Heart left ventricle (tissue), 13 donors: ENCODE data around the gene KRT15.

ENCODE experiments used
- POLR2A ChIP-seq, 2 donors: fragments of 450-650 bp; IDR thresholded peaks; one replicate each; pipeline ENCODE4 v1.6.1; 2017; ENCODE audit warnings: antibody characterized with exemption in 2 of 2, mild to moderate bottlenecking in 2 of 2, moderate library complexity in 2 of 2
- TF ChIP-seq, protein P1 (sequence below), 12 donors: fragments of 200-600 bp; sonication (generic) in 4 of 12; IDR thresholded peaks; one replicate each; pipeline versions ENCODE4 v1.5.0 to v1.8.0; 2018 to 2022; ENCODE audit warnings: antibody characterized with exemption in 12 of 12, mild to moderate bottlenecking in 5 of 12
- donor health status: ischemic (EF 13 %, LVEDD 7.1; RV severe dilation, severe dysfunction).
- donor health status: DM: no; HTN: yes; CAD: no.
- donor health status: DM: no; HTN: no; CAD: no.
- donor health status: ischemic (EF 25% LVEDD 6.9; RV normal size, moderate dysfunction).
- donor health status: ischemic (EF 25% LVEDD 5.7; RV mildly dilated, moderate dysfunction).
- donor health status: ischemic (EF 35%, LVEDD 5.7; RV mildly dilated, moderate dysfunction).
- donor health status: nonischemic (EF 11% LVEDD 7.7; RV severe dilation, severe dysfunction).
- donor health status: DM: yes; HTN: yes; CAD: no.
- donor health status: PGD.
- donor health status: ischemic (EF 29% LVEDD 5.4; RV normal size, mild dysfunction).
- donor health status: nonischemic (EF 23%, LVEDD 6.1; RV moderate dilation, normal function).

GRCh38 chr17:41463746-41464145, 54.9 kb downstream of the KRT15 start:
- TF ChIP-seq POLR2A (IDR thresholded peaks at IDR 0.05) = no peak
- TF ChIP-seq, protein P1, sequence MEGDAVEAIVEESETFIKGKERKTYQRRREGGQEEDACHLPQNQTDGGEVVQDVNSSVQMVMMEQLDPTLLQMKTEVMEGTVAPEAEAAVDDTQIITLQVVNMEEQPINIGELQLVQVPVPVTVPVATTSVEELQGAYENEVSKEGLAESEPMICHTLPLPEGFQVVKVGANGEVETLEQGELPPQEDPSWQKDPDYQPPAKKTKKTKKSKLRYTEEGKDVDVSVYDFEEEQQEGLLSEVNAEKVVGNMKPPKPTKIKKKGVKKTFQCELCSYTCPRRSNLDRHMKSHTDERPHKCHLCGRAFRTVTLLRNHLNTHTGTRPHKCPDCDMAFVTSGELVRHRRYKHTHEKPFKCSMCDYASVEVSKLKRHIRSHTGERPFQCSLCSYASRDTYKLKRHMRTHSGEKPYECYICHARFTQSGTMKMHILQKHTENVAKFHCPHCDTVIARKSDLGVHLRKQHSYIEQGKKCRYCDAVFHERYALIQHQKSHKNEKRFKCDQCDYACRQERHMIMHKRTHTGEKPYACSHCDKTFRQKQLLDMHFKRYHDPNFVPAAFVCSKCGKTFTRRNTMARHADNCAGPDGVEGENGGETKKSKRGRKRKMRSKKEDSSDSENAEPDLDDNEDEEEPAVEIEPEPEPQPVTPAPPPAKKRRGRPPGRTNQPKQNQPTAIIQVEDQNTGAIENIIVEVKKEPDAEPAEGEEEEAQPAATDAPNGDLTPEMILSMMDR (IDR thresholded peaks at IDR 0.05) = no peak
